ENCODE results near the gene GLIPR2. TPM values are rescaled to one million over a fixed set of nuclear protein-coding genes. Genes with fewer than 3 reads are reported as not detected.

The GLIPR2 gene
- total RNA-seq, 8 experiments from 2014 or later, result 1.4 to 58.5 (median 4.3) TPM

DNA sequence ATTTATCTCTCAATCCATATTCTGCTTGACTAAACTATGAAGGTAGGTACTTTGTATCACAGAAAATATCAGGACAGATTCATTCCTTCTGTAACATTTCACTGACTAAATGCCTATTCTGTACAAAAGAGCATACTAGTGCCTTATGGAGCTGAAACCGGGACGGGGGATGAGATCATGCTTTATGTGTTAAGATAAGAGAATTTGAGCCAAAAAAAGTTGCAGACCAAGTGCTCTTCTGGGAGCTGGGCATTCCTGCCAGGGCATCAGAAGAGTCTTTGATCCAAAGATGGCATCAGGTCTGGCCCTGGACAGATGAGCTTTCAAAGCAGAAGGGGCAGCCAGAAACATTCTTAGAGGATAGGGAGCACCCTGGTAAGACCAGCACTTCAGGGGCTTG lies 27.5 kb upstream of the GLIPR2 start:
- Histone ChIP-seq H3K27ac (no peak overlapping the region), H3K4me1 (replicated peaks in 1 of 2) (peaks cover 15 to 19% of the 10 kb centered on the region in 2 donors), H3K4me3 (no peak overlapping the region)
- no peak for ATAC-seq (replicated peaks in 6 of 8)
- 20 to 100% (median 95%) methylated on average over 1 to 2 of the region's 2 CpGs; no CpG with 5 or more reads in 2 of the 10 experiments for WGBS, 10 experiments
- in situ Hi-C loops (cut with MboI; ENCODE audit: low pct_unique_long_range_greater_than_20kb in 2 of 9, low sequenced_read_pairs in 9 of 9, unreplicated experiment in 9 of 9), result loop anchor here in 1 of 9 experiments (25.0 kb wide), 1 partner anchor 147 kb away; the partner anchor contains the start of gene OR2S2

DNA sequence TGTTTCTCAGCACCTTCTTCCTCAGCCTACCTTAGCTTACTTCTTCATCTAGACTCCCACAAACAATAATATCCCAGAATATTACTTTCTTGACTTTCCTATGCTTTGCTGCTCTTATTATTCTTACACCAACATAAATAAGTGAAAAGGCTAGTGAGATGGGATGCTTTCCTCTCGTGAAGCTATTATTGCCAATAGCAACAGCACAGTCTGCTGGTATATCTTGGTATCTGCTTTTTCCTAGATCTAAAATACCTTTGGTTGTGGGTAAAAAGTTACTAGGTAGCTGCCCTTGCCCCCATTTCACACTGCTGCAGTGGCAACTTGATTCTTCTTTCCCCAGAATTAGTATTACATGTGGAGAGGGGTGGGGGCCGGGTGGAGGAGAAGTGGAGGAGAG lies 26.1 kb upstream of the GLIPR2 start:
- no peak overlapping the region for H3K4me3 ChIP-seq
- H3K4me1 ChIP-seq (replicated peaks in 1 of 2), result peaks cover 17 to 22% of the 10 kb centered on the region in 2 donors
- in situ Hi-C loops (cut with MboI; ENCODE audit: low pct_unique_long_range_greater_than_20kb in 2 of 9, low sequenced_read_pairs in 9 of 9, unreplicated experiment in 9 of 9), result loop anchor here in 1 of 9 experiments (25.0 kb wide), 1 partner anchor 148 kb away; the partner anchor contains the start of gene OR2S2
- 33 to 100% (median 95%) methylated on average over 1 to 2 of the region's 2 CpGs; no CpG with 5 or more reads in 3 of the 10 experiments for WGBS, 10 experiments
- ATAC-seq (replicated peaks in 6 of 8), result no peak
- H3K27ac ChIP-seq, result no peak overlapping the region

DNA sequence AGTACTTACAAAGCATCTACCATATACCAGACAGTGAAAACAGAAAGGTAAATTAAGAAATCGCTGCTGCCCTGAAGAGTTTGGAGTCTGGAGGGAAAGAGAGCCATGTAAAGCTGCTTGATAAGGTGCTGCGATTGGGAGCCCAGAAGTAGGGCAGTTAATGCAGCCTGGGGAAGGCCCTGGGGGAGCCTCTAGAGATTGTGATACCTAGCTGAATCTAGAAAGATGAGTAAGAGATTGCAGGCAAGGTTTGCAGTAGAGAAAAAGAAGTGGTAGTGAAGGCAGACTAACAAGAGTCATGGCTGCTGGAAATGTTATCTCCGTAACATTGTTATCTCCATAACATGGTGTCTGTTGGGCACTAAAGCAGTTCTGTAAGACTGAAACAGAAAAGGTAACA lies 24.0 kb upstream of the GLIPR2 start:
- H3K27ac ChIP-seq, result no peak overlapping the region
- in situ Hi-C loops (cut with MboI; ENCODE audit: low pct_unique_long_range_greater_than_20kb in 2 of 9, low sequenced_read_pairs in 9 of 9, unreplicated experiment in 9 of 9), result loop anchor here in 1 of 9 experiments (25.0 kb wide), 1 partner anchor 150 kb away; the partner anchor contains the start of gene OR2S2
- H3K4me1 ChIP-seq (replicated peaks in 1 of 2), result peaks cover 17 to 22% of the 10 kb centered on the region in 2 donors
- no peak overlapping the region for H3K4me3 ChIP-seq
- 86 to 100% (median 98%) methylated on average over 1 to 3 of the region's 3 CpGs; no CpG with 5 or more reads in 4 of the 10 experiments for WGBS, 10 experiments
- no peak for ATAC-seq (replicated peaks in 6 of 8)

DNA sequence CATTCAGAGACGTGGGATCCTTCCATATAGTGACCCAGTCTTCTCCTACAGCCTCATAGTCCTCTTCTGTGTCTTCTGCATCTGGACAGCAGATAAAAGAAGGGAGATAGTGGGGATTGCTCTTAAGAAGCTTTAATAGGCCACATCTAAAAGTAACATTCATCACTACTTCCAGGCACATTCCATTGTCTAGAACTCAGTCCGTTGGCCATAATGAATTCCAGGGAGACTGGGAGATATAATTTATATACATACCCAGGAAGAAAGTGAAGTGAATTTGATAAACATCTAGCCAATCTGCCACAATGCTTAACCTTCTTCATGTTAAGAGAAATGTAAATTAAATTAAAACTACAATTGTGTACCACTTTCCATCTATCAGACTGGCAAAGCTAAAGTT lies 22.5 kb upstream of the GLIPR2 start:
- in situ Hi-C loops (cut with MboI; ENCODE audit: low pct_unique_long_range_greater_than_20kb in 2 of 9, low sequenced_read_pairs in 9 of 9, unreplicated experiment in 9 of 9), result loop anchor here in 1 of 9 experiments (25.0 kb wide), 1 partner anchor 152 kb away; the partner anchor contains the start of gene OR2S2
- ATAC-seq (replicated peaks in 6 of 8), result no peak
- Histone ChIP-seq H3K4me3 (no peak overlapping the region), H3K4me1 (replicated peaks in 1 of 2) (peaks cover 17 to 22% of the 10 kb centered on the region in 2 donors), H3K27ac (no peak overlapping the region)
- whole genome bisulfite sequencing, 10 experiments, result 17 to 83% (median 62%) methylated on average over 1 to 2 of the region's 2 CpGs; no CpG with 5 or more reads in 2 of the 10 experiments

DNA sequence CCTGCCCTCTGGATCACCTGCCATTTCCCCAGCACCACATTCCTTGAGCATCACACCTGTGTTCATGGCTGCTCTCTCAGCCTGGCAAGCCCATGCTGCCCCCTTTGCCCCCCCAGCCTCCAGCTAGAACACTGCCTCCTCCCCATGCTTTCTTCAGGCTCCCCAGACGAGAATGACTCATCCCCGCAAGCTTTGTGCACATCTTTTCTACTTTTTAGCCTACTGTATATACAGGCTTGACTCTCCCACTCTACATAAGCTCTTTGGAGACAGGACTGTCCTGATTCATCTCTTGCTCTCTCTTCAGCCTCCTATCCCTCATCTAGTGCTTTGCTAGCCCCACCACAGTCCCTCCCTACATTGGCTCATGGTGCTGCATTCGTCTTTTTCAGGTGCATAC lies 19.9 kb upstream of the GLIPR2 start:
- Histone ChIP-seq H3K4me1 (replicated peaks in 1 of 2) (peaks cover 17 to 27% of the 10 kb centered on the region in 2 donors), H3K4me3 (no peak overlapping the region), H3K27ac (no peak overlapping the region)
- WGBS, 10 experiments, result 100% methylated on average over 1 to 2 of the region's 3 CpGs; no CpG with 5 or more reads in 6 of the 10 experiments
- in situ Hi-C loops (cut with MboI; ENCODE audit: low pct_unique_long_range_greater_than_20kb in 2 of 9, low sequenced_read_pairs in 9 of 9, unreplicated experiment in 9 of 9), result loop anchor here in 1 of 9 experiments (25.0 kb wide), 1 partner anchor 154 kb away; the partner anchor contains the start of gene OR2S2
- no peak for ATAC-seq (replicated peaks in 6 of 8)

DNA sequence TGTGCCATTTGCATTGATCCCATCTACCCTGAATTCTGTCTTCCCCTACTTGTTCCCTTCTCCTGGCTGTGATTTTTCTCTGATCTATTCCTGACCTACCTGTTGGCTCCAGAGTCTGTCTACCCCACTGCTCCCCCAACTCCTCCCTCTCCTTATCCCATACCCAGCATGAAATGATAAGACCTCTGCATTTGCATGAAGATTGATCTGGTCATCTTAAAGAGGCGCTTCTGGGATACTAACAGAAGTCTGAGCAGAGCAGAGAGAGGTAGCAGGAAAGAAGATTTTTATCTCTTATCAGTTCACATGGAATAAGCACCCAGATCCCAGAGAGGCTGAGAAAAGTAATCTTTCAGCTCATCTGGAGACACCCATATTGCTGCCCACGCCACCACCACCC lies 18.3 kb upstream of the GLIPR2 start:
- Histone ChIP-seq H3K27ac (no peak overlapping the region), H3K4me1 (replicated peaks in 1 of 2) (peaks cover 9 to 16% of the 10 kb centered on the region in 2 donors), H3K4me3 (no peak overlapping the region)
- WGBS, 10 experiments, result 86 to 100% (median 100%) methylated on average over 1 to 2 of the region's 2 CpGs; no CpG with 5 or more reads in 4 of the 10 experiments
- in situ Hi-C loops (cut with MboI; ENCODE audit: low pct_unique_long_range_greater_than_20kb in 2 of 9, low sequenced_read_pairs in 9 of 9, unreplicated experiment in 9 of 9), result loop anchor here in 1 of 9 experiments (25.0 kb wide), 1 partner anchor 156 kb away; the partner anchor contains the start of gene OR2S2
- ATAC-seq (replicated peaks in 6 of 8), result no peak

DNA sequence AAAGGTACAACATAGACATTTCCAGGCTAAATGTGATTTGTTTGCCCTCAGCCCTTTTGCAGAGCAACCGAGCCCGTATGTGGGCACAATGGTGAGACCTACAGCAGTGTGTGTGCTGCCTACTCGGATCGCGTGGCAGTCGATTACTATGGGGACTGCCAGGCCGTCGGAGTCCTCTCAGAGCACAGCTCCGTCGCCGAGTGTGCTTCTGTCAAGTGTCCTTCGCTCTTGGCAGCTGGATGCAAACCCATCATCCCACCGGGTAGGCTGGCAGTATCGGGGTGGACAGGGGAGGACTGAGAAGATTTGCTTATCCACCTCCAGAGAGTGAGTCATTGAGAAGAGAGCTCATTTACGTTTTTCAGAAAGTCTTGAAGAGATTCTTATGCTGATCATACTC lies 17.8 kb upstream of the GLIPR2 start:
- ATAC-seq (replicated peaks in 6 of 8), result peak in 1 of 8 experiments; percentile 43
- Histone ChIP-seq H3K27ac (no peak overlapping the region), H3K4me1 (replicated peaks in 1 of 2) (peaks cover 4 to 11% of the 10 kb centered on the region in 2 donors), H3K4me3 (no peak overlapping the region)
- 67 to 100% (median 86%) methylated on average over 2 to 11 of the region's 15 CpGs; no CpG with 5 or more reads in 4 of the 10 experiments for WGBS, 10 experiments
- in situ Hi-C loops (cut with MboI; ENCODE audit: low pct_unique_long_range_greater_than_20kb in 2 of 9, low sequenced_read_pairs in 9 of 9, unreplicated experiment in 9 of 9), result loop anchor here in 1 of 9 experiments (25.0 kb wide), 1 partner anchor 156 kb away; the partner anchor contains the start of gene OR2S2

DNA sequence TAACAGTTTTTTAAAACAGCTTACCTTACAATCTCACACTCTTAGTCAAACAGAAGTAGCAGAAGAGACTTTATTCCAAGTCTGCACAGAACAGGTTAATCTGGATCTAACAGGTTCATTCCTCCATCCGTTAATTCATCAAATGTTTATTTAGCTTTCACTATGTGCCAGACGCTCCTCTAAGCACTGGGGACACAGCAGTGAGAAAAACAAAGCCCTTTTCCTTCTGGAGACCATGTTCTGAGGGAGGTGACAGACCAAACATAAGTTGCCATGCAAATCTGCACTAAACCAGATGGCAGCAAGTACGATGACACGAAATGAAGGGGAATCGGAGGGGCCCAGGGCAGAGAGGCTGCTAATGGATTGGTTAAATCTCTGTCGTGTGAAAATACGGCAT lies 17.1 kb upstream of the GLIPR2 start:
- in situ Hi-C loops (cut with MboI; ENCODE audit: low pct_unique_long_range_greater_than_20kb in 2 of 9, low sequenced_read_pairs in 9 of 9, unreplicated experiment in 9 of 9), result loop anchor here in 1 of 9 experiments (25.0 kb wide), 1 partner anchor 157 kb away; the partner anchor contains the start of gene OR2S2
- Histone ChIP-seq H3K4me3 (no peak overlapping the region), H3K27ac (no peak overlapping the region), H3K4me1 (replicated peaks in 1 of 2) (peaks cover 0 to 5% of the 10 kb centered on the region in 2 donors)
- peak in 1 of 8 experiments; percentile 59 for ATAC-seq (replicated peaks in 6 of 8)
- 56 to 92% (median 67%) methylated on average over 1 to 7 of the region's 7 CpGs; no CpG with 5 or more reads in 1 of the 10 experiments for WGBS, 10 experiments

DNA sequence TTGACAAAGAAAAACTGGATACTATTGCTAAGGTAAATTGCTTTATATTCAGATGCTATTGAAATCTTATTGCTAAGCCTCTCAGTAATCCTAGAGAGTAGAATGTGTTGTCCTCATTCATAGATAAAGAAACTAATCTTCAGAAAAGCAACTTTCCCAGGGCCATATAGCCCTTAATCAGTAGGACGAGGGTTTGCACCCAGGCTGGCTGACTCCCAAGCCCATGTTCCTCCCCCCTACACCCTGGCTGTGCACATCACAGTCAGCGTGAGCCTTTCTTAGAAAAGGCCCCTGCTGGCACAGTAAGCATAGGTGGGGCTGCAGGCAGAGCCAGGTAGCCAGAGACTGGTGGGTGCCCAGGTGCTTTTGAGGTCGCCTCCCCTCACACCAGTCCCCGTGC lies 15.8 kb upstream of the GLIPR2 start:
- WGBS, 10 experiments, result 40 to 100% (median 75%) methylated on average over 1 to 3 of the region's 4 CpGs; no CpG with 5 or more reads in 4 of the 10 experiments
- Histone ChIP-seq H3K4me3 (no peak overlapping the region), H3K4me1 (replicated peaks in 1 of 2) (peaks cover 0 to 5% of the 10 kb centered on the region in 2 donors), H3K27ac (no peak overlapping the region)
- no peak for ATAC-seq (replicated peaks in 6 of 8)
- in situ Hi-C loops (cut with MboI; ENCODE audit: low pct_unique_long_range_greater_than_20kb in 2 of 9, low sequenced_read_pairs in 9 of 9, unreplicated experiment in 9 of 9), result loop anchor here in 1 of 9 experiments (25.0 kb wide), 1 partner anchor 158 kb away; the partner anchor contains the start of gene OR2S2

DNA sequence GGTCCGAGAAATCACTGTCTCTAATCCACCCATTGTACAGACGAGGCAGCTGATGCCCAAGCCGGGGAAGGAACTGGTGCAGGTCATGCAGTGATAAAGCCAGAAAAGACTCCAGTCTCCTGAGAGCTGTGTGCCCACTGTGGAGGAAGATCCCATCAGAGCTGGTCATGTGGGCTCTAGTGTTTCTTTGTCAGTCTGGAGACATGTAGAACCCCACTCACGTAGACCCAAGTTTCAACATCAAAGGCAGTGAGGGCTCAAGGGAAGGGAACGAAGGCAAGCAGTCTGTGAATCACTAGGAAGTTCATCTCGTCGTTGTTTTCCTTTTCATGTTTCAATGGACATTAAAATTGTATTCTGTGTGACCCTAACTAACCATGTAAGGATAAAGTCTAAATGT lies 14.6 kb upstream of the GLIPR2 start:
- no peak for ATAC-seq (replicated peaks in 6 of 8)
- in situ Hi-C loops (cut with MboI; ENCODE audit: low pct_unique_long_range_greater_than_20kb in 2 of 9, low sequenced_read_pairs in 9 of 9, unreplicated experiment in 9 of 9), result loop anchor here in 1 of 9 experiments (25.0 kb wide), 1 partner anchor 160 kb away; the partner anchor contains the start of gene OR2S2
- H3K27ac ChIP-seq, result no peak overlapping the region
- H3K4me3 ChIP-seq, result no peak overlapping the region
- H3K4me1 ChIP-seq (replicated peaks in 1 of 2), result peaks cover 0 to 5% of the 10 kb centered on the region in 2 donors
- 58 to 100% (median 97%) methylated on average over 1 to 6 of the region's 7 CpGs for WGBS, 10 experiments

DNA sequence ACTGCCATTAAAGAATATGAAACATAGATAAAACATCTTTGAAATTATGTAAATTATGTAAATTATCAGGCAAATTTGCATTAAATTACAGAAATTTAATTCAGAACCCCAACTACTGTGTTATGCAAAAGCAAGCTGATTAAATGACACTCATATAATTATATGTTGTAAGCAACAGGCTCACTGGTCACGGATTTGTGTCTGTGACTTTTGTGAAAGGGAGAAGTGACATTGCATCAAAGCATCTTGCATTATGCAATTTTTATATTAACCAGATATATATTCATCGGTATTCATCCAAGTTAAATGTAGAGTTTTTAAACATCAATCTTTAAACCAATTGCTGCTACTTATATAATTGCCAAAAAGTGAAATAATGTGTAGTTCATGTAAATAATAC lies 13.0 kb upstream of the GLIPR2 start:
- 48 to 100% (median 86%) methylated on average over 1 to 2 of the region's 2 CpGs; no CpG with 5 or more reads in 1 of the 10 experiments for WGBS, 10 experiments
- in situ Hi-C loops (cut with MboI; ENCODE audit: low pct_unique_long_range_greater_than_20kb in 2 of 9, low sequenced_read_pairs in 9 of 9, unreplicated experiment in 9 of 9), result loop anchor here in 1 of 9 experiments (25.0 kb wide), 1 partner anchor 161 kb away; the partner anchor contains the start of gene OR2S2
- Histone ChIP-seq H3K27ac (no peak overlapping the region), H3K4me1 (replicated peaks in 1 of 2) (peaks cover 0 to 5% of the 10 kb centered on the region in 2 donors), H3K4me3 (no peak overlapping the region)
- no peak for ATAC-seq (replicated peaks in 6 of 8)

DNA sequence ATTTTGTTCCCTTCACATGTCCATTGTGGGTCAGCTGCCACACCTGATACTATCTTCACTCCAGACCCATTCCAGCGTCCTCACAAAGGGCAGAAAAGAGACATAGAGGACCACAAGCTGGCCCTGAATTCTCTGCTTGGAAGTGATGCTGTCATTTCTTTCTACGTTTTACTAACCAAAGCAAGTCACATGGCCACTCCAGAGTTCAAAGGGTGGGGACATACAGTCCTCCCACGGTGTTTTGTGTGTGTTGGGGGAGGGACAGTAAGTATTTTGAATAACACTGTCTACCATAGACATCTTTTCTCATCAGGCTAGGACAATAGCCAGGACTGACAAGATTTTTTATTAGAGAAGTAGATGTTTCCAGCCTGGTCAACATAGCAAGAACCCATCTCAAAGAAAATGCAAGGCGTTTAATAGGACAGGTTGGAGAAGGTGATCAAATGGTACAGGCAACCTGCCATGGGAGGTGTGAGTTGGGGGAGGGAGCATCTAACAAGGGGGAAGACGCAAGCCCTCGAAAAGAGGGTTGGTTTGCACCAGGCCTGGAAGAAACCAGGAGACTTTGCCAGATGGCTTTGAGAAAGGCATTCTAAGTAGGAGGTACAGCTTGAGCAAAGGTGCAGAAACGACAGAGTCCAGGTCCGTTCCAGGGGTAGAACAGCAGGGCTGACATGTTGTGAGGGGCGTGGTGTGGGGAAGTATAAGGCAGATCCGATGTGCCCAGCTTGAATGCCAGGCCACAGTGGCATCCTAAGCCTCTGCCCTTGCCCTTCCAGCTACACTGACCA lies 11.3 kb upstream of the GLIPR2 start:
- Histone ChIP-seq H3K4me3 (no peak overlapping the region), H3K27ac (no peak overlapping the region), H3K4me1 (replicated peaks in 1 of 2) (no peaks in the 10 kb centered on the region)
- no peak for ATAC-seq (replicated peaks in 6 of 8)
- in situ Hi-C loops (cut with MboI; ENCODE audit: low pct_unique_long_range_greater_than_20kb in 2 of 9, low sequenced_read_pairs in 9 of 9, unreplicated experiment in 9 of 9), result no loop called here
- 58 to 100% (median 72%) methylated on average over 1 to 4 of the region's 10 CpGs; no CpG with 5 or more reads in 4 of the 10 experiments for WGBS, 10 experiments
